Activated CD4-positive, alpha-beta memory T cell treated with anti-CD3 and anti-CD28 coated beads for 36 hours (primary cell): ENCODE data around the gene SRRD. TPM values are rescaled to one million over a fixed set of nuclear protein-coding genes. Genes with fewer than 3 reads are reported as not detected.

Source experiments
- CTCF ChIA-PET: fragments of 350-600 bp; sonication (Branson Sonifier 250); formaldehyde crosslinking; loops from one replicate; lab custom pipeline; 2021; ENCODE audit warnings: antibody characterized with exemption, inconsistent platforms; lab: Charles Lee
- POLR2A ChIA-PET: fragments of 350-600 bp; sonication (Branson Sonifier 250); formaldehyde crosslinking; loops from one replicate; lab custom pipeline; 2021; ENCODE audit warnings: antibody characterized with exemption; lab: Charles Lee
- DNase-seq: peaks from one replicate; pipeline ENCODE4 v3.0.0-alpha.2; 2020
- H3K27ac Mint-ChIP-seq: one replicate; pipeline ENCODE4 v1.8.0; 2021; ENCODE audit warnings: mixed read lengths
- H3K27me3 Mint-ChIP-seq: one replicate; pipeline ENCODE4 v1.8.0; 2021; ENCODE audit warnings: mixed read lengths
- H3K36me3 Mint-ChIP-seq: one replicate; pipeline ENCODE4 v1.8.0; 2021; ENCODE audit warnings: mixed read lengths
- H3K4me1 Mint-ChIP-seq: one replicate; pipeline ENCODE4 v1.8.0; 2021; ENCODE audit warnings: low read depth, mixed read lengths
- H3K4me3 Mint-ChIP-seq: one replicate; pipeline ENCODE4 v1.8.0; 2021; ENCODE audit warnings: mild to moderate bottlenecking, mixed read lengths
- H3K9me3 Mint-ChIP-seq: one replicate; pipeline ENCODE4 v1.8.0; 2021; ENCODE audit warnings: mixed read lengths
- intact Hi-C: fragments of 100-400 bp; cut with micrococcal nuclease; formaldehyde crosslinking; loops from one replicate; pipeline ENCODE4 v1.15.1; 2023
- total RNA-seq, 2 experiments: library from RNA; stranded (reverse); gene quantifications; one replicate each; pipeline ENCODE4 v1.2.3, GENCODE V29; 2021

SRRD gene
- total RNA-seq, 2 experiments from 2014 or later = 20.6 to 22.0 TPM

DNA sequence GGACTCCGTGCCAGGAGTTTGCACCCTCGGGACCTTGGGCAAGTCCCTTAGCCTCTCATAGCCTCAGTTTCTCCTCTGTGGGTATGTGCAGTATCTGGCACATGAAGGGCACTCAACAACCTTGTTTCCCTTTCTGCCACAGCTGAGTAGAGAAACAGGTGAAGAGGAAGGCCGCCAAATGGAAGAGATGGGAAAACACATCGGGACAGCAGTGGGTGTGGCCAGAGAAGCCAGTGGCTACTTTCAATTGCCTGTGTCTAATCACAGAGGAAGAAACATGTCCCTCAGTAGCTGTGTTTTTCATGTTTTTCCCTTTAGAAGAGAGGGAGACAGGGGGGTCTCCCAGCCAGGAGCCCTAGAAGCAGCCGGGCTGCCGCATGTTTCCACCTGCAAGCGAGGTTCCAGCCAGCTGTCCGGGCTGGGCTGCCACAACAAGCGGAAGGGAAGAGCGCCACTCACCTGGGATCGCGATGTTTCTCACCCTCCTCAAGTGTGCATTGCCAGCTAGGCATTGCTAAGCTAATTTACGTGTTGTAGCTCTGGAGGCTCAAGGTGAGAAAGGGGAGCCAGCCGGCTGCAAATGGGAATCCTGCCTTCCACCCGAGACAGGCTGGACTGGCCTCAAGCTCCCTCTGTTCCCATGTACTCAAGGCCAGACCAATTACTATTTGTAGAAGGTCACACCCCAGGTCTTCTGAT is 38.0 kb upstream of the SRRD start:
- intact Hi-C loops = no loop called here
- Mint-ChIP-seq H3K9me3 (no peaks in the 10 kb centered on the region), H3K27ac (no peak overlapping the region), H3K27me3 (no peaks in the 10 kb centered on the region), H3K4me1 (no peaks in the 10 kb centered on the region), H3K36me3 (peaks cover 4% of the 10 kb centered on the region), H3K4me3 (no peak overlapping the region)
- ChIA-PET CTCF (interaction anchor here (0.6 kb wide), 2 partner anchors 58 to 1319 kb away, joined by 3 to 4 read pairs; no protein-coding TSS in a partner anchor), POLR2A (no interaction called here)
- no peak for DNase-seq

DNA sequence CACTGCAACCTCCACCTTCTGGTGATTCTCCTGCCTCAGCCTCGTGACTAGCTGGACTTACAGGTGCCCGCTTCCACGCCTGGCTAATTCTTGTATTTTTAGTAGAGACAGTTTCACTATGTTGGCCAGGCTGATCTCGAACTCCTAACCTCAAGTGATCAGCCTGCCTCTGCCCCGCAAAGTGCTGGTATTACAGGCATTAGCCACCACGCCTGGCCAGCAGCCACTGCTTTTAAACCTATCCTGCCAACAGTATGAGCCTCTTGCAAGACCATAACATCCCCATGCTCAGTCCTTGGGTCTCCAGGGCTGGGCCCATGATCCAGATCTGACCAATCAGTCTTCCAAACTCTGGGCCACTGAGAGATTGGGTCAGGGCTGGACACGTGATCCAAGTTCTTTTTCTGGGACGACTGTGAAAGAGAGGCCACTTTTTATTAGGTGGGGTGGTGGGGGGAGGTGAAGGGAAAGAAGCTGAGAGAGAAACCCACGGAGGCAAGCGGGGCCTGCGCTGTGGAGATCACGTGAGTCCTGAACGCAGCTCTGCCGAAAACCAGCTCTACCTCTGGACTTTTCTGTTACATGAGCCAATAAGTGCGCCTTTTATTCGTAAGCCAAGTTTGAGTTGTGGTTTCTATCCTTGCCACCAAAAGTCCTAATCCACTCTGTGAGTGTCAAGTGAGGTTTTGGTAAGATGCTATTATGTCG is 36.7 kb upstream of the SRRD start:
- CTCF ChIA-PET = no interaction called here
- Mint-ChIP-seq H3K27ac (no peak overlapping the region), H3K4me3 (no peak overlapping the region), H3K4me1 (no peaks in the 10 kb centered on the region), H3K27me3 (no peaks in the 10 kb centered on the region), H3K36me3 (peaks cover 6% of the 10 kb centered on the region), H3K9me3 (no peaks in the 10 kb centered on the region)
- intact Hi-C loops = no loop called here
- POLR2A ChIA-PET = no interaction called here
- DNase-seq = no peak

DNA sequence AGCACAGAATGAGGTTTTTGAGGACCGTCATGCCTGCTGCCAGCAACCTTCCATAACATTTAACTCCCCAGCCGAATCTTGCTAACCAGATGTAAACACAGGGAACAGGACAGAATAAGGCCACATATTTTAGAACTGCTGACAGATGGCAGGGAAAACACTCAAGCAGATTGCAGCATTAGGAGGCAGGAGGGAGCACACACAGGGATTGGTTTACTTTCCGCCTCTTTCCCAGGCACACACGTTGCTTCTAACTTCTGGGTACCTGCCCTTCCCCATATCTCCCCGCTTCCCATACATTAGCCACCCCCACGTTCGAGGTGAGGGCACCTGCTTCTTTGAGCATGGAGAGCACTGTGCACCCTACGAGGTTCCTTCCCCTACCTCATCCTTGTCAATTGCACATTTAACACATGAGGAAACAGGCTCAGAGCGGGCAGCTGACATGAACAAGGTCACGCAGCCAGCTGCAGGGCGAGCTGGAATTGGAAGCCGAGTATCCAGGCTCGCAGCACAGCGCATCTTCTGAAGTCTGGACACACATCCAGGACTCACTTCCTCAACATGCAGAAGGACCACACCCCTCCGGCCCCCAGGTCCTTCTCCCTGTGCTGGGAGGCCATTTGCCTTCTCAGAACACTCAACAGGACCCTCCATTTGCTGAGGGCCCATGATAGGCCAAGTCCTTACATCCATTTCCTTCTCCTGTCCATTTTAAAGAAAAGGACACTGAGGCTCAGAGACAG is 35.9 kb upstream of the SRRD start:
- CTCF ChIA-PET = interaction anchor here (1.4 kb wide), 1 partner anchor 14 kb away, joined by 4 read pairs; no protein-coding TSS in a partner anchor

GRCh38 chr22:26448334-26448733 is 35.3 kb upstream of the SRRD start:
- intact Hi-C loops = no loop called here
- H3K36me3 Mint-ChIP-seq = peaks cover 12% of the 10 kb centered on the region
- CTCF ChIA-PET = interaction anchor here (0.8 to 1.4 kb wide), 2 partner anchors 12 to 13 kb away, joined by 4 read pairs; no protein-coding TSS in a partner anchor
- H3K27ac Mint-ChIP-seq = no peak overlapping the region
- POLR2A ChIA-PET = no interaction called here
- H3K4me1 Mint-ChIP-seq = no peaks in the 10 kb centered on the region
- no peaks in the 10 kb centered on the region for H3K27me3 Mint-ChIP-seq
- no peak overlapping the region for H3K4me3 Mint-ChIP-seq
- H3K9me3 Mint-ChIP-seq = no peaks in the 10 kb centered on the region
- DNase-seq = no peak

More for the DNA sequence above, 35.9 kb upstream of the SRRD start:
- DNase-seq = no peak
- no peak overlapping the region for H3K4me3 Mint-ChIP-seq
- H3K4me1 Mint-ChIP-seq = no peaks in the 10 kb centered on the region
- H3K27ac Mint-ChIP-seq = no peak overlapping the region
- no peaks in the 10 kb centered on the region for H3K27me3 Mint-ChIP-seq
- POLR2A ChIA-PET = no interaction called here
- H3K36me3 Mint-ChIP-seq = peaks cover 12% of the 10 kb centered on the region
- intact Hi-C loops = no loop called here
- H3K9me3 Mint-ChIP-seq = no peaks in the 10 kb centered on the region

DNA sequence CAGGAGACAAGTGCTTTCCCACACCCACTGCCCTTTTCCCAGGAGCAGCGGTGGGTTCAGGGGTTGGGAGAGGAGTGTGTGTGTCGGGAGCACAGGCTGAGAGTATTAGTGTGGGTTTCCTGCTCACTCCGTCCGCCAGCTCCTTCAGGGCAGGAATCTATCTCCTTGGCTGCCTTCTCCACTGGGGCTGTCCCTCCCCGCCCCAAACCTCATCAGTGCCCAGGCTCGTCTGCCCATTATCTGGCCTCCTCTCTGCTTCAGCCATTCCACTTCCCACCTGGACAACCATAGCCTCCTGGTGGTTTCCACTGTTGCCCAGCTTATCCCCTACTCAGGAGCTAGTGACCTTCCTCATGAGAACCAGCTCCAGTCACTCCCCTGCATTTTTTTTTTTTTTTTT is 34.7 kb upstream of the SRRD start:
- Mint-ChIP-seq H3K27me3 (no peaks in the 10 kb centered on the region), H3K9me3 (no peaks in the 10 kb centered on the region), H3K36me3 (peaks cover 12% of the 10 kb centered on the region), H3K4me1 (no peaks in the 10 kb centered on the region), H3K27ac (no peak overlapping the region), H3K4me3 (no peak overlapping the region)
- POLR2A ChIA-PET = interaction anchor here (0.6 kb wide), 1 partner anchor 85 kb away, joined by 3 read pairs; no protein-coding TSS in a partner anchor
- no peak for DNase-seq
- intact Hi-C loops = no loop called here
- CTCF ChIA-PET = interaction anchor here (0.6 to 1.4 kb wide), 5 partner anchors 11 to 829 kb away, joined by 4 to 5 read pairs (median 4); no protein-coding TSS in a partner anchor

- Mint-ChIP-seq H3K4me1 (no peaks in the 10 kb centered on the region), H3K4me3 (no peak overlapping the region), H3K9me3 (no peaks in the 10 kb centered on the region), H3K27ac (no peak overlapping the region), H3K36me3 (peaks cover 9% of the 10 kb centered on the region), H3K27me3 (no peaks in the 10 kb centered on the region)
- intact Hi-C loops = no loop called here
- ChIA-PET POLR2A (no interaction called here), CTCF (no interaction called here)
- DNase-seq = no peak
These were observed 33.1 kb upstream of the SRRD start for GRCh38 chr22:26450453-26451185.

DNA sequence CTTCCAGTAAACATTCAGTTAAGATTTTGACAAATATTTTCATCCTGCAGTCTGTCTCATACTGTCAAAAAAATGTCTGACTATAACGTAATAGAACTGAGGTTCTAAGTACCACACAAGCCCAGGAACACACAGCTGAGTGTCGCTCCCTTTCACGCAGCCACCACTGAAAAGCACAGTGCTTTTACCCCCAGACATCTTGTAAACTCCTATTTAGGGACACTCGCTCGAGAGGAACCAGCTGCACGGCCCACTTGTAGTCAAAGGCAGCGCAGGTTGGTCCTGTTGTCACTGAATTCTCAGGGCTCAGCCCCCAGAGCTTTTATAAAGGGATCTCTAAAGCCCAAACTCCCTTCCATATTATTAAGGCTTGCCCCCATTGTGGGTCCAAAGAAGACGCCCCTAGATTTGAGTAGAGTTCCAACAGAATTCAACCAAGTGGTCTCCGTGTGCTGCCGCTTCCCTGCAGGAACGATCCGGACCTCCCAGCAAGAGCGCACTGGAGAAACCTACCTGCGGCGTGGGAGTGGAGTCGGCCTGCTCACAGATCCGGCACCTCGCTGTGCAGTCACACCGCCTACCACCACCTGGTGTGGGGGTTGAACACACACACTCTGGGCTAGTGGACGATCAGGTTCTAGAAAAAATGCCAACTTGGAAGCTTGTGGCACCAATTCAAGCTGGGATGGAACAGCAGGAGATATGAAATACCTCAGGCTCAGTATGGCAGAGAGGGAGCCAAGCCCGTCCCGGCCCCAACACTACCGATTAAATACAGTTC is 31.3 kb upstream of the SRRD start:
- no peak for DNase-seq
- Mint-ChIP-seq H3K27ac (no peak overlapping the region), H3K36me3 (peaks cover 13% of the 10 kb centered on the region), H3K4me3 (no peak overlapping the region), H3K9me3 (no peaks in the 10 kb centered on the region), H3K4me1 (no peaks in the 10 kb centered on the region), H3K27me3 (no peaks in the 10 kb centered on the region)
- POLR2A ChIA-PET = no interaction called here
- intact Hi-C loops = no loop called here
- CTCF ChIA-PET = interaction anchor here (0.9 to 2.7 kb wide), 2 partner anchors 9 to 53 kb away, joined by 3 to 5 read pairs; no protein-coding TSS in a partner anchor

- Mint-ChIP-seq H3K27me3 (no peaks in the 10 kb centered on the region), H3K4me1 (no peaks in the 10 kb centered on the region), H3K27ac (no peak overlapping the region), H3K4me3 (no peak overlapping the region), H3K9me3 (no peaks in the 10 kb centered on the region), H3K36me3 (peaks cover 18% of the 10 kb centered on the region)
- DNase-seq = no peak
- intact Hi-C loops = no loop called here
- ChIA-PET POLR2A (no interaction called here), CTCF (interaction anchor here (0.9 to 2.7 kb wide), 2 partner anchors 9 to 54 kb away, joined by 3 to 5 read pairs; no protein-coding TSS in a partner anchor)
These were observed 30.5 kb upstream of the SRRD start for GRCh38 chr22:26453216-26453615.

DNA sequence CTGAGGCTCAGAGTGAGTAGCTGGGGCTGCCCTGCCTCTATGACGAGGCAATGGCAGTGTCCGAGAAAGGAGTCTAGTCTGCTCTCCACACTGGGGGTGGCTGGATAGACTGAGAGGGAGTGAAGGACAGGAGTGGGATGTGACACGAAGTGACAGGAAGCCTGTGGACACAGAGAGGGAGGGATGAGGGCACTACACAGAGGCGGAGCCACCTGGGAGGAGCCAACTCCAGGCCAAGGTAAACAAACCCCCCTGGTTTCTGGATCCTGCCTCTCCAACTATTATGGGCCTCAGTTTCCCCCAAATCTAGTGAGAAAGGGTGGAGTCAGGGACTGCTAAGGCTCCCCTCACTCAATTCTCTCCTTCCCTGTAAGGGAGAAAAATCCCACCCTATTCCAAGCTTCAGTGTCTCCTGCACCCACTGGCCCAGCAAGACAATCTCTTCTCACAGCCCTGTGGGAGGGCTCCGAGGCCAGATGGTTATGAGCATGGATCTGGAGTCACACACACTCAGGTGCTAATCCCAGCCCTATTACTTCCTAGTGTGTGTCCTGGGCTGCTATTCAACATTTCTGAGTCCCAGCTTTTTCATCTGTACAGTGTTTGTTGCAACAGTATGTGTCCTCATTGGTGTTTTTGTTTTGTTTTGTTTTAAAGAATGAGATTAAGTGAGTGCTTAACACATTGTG is 29.7 kb upstream of the SRRD start:
- no peak for DNase-seq
- ChIA-PET POLR2A (no interaction called here), CTCF (interaction anchor here (2.7 kb wide), 1 partner anchor 55 kb away, joined by 5 read pairs; no protein-coding TSS in a partner anchor)
- Mint-ChIP-seq H3K4me1 (no peaks in the 10 kb centered on the region), H3K4me3 (no peak overlapping the region), H3K27me3 (no peaks in the 10 kb centered on the region), H3K27ac (no peak overlapping the region), H3K9me3 (no peaks in the 10 kb centered on the region), H3K36me3 (peaks cover 21% of the 10 kb centered on the region)
- intact Hi-C loops = no loop called here

DNA sequence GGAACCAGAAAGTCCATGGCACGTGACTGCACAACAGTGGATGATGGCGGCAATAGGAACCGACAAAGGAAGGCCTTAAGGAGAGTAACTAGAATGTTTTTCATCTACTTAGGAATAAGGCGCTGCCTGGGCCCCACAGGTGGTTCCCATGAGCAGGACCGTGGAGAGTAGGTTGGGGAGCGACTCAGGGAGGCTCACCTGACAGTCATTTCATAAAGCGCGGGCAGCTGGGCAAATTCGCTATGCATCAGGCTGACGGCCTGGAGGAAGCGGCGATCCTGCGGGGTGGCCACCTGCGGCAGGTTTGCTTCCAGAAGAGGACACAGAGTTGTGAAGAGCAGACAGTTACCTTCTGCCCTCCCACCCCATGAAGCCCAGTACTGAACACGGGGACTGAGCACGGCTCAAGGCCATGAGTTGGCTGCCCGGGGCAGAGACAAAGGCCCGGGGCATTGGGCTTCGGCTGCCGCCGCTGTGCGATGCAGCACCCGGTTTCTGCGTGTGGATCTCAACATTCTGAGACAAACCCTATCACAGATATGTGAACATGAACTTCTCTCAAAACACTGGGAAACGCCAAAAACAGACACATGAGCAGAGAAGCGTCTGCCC is 25.9 kb upstream of the SRRD start:
- Mint-ChIP-seq H3K4me3 (no peak overlapping the region), H3K4me1 (no peaks in the 10 kb centered on the region), H3K36me3 (peaks cover 17% of the 10 kb centered on the region), H3K9me3 (no peaks in the 10 kb centered on the region), H3K27ac (no peak overlapping the region), H3K27me3 (no peaks in the 10 kb centered on the region)
- ChIA-PET POLR2A (no interaction called here), CTCF (no interaction called here)
- intact Hi-C loops = no loop called here
- DNase-seq = no peak
